ENCODE results near the gene USP32.
A peak's percentile ranks its signal among the peaks of the same experiment; 100 is the strongest.

Gene USP32

DNA sequence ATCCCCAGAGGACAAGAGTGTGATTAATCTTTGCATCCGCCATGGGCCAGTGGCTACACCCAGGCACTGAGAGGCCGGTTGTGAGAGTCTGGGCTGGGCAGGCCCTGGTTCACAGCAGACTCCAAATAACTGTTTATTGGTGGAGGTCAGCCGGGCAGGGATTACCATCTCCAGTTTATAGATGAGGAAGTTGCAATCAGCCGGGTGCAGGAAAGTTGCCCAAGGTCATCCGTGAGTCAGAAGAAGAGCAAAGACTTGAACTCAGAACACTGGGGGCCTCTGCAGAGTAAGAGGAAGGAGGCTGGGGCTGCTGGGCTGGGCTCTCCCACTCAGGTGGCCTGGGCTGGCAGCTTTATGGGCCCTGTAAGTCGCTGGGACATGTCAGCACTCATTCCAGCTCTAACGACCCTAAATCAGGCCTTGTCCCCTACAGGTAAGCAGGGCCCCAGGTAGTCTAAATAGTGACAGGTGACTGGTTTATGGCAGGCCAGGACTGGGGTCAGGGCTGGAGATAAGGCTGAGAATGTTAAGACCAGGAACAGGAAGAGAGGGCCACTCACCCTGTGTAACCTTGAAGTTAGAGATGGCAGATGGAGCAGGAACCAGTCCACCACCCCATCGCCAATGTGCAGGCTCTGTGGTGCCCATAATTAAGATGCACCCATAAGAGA lies 244.2 kb downstream of the USP32 start:
- no peak for DNase-seq

DNA sequence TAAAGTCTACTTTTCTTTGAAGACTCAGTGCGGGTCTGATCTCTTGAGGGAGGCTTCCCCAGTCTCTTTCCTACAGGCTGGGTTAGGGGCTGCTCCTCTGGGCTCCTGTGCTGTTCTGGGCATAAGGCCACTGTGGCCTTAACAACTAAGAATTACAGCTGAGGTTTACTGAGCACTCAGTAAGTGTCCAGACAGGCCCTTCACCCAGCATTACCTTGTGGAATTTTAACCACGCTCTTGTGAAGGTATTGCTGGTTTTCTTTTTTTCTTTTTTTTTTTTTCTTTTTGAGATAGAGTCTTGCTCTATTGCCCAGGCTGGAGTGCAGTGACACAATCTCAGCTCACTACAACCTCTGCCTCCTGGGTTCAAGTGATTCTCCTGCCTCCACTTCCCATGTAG lies 245.7 kb downstream of the USP32 start:
- DNase-seq: no peak

DNA sequence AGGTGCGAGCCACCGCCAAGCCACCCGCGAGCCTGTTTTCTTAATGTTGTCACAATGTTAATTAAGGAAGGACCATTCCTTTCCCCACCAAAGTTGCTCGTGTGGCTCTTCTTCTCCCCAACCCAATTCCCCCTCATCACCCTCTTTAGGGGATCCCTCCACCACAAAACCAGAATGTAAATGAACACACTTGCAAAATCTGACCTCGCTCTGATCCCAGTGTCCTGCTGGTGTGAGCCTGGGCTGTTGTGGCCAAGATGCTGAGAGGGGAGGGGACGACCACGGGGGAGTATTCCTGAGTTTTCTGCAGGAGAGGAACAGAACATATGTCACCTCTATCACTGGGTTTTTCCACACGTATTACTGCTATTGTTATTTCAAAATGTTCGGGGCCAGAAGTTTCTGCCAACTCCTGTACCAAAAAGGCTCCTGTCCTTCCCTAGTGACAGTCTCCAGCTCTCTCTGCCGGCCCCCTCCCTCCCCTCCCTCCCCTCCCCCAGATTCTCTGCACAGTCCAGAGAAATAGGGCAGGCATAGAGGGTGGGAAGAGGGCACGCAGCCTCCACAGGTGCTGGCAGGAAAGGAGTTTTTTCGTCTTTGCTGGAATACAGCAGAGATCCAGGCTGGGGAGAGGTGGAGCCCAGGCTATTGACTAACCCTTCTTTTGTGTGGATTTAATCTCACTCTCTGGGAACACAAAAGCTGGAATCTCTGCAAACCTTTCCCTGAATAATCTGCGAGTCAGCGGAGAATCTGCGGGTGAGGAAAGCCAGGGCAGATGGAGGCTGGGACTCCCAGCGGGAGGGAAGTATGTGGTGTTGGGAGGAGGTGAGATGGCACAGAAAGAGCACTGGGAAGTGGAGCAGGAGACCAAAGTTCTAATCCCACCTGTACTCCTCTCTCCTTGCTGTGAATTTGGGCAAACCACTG lies 246.7 kb downstream of the USP32 start:
- peak; percentile 11 for DNase-seq

DNA sequence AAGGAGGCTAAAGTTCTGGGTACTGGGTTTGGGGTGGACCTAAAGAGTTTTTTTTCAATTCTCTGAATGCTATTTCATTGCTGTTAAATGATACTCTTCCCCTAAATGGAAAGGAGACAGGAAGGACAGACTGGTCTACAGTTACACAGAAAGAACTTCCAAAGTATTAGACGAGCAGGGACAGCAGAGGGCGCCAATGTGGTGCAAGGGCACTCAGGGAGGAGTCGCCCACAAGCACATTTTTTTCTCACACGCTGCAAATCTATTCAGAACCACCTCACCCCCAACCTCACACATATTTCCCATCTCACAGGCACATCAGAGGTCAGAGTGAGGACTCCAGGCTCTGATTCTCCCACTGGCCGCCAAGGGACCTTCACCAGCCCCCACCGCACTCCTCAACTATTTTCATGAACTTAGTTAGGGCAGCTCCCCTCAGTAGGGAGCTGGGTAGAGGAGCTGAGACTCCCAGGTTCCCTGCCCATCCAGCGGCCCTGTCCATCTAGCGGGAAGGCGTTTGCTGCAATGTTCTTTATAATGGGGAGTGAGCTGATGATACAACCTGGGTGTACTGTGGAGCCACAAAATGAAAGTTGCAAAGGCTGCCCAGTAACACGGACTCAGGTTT lies 248.9 kb downstream of the USP32 start:
- peak; percentile 93 for DNase-seq

DNA sequence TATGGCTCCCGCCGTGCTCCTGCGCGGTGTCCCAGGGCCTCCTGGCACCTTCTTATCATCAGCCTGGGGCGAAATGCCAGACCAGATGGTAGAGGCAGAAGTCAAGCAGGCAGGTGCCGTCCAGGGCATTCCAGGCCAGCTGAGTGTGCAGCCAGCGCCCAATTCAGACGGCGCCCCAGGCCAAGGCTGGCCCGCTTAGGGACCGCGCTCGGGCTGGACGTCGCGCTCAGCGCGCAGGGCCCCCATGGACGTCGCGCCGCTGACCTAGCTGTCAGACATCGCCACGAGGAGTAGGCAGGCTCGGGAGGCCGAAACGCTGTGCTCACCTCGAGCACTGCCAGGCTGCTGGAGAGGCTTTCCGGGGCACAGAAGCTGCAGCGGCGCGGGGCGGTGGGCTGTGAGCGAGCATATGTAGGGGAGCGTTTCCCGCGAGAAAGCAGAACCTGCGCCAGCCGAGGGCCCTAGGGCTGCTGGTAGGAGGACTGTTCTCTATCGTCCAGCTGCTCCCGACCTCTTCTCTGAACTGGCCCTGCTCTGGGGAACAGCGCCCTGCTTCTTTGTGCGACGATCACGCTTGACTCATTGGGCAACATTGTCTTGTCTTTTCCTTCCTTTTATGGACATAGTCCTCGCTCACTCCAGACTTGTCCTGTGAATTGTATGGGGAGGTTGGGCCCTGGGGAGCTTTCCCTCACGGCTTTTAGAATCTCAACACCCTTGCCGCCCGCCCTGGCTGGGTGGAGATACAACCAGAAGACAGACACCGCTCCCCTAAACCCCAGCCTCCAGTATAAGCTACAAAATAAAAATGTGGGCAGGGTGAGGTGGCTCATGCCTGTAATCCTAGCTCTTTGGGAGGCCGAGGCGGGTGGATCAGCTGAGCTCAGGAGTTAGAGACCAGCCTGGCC lies 250.6 kb downstream of the USP32 start:
- DNase-seq: peak; percentile 73

DNA sequence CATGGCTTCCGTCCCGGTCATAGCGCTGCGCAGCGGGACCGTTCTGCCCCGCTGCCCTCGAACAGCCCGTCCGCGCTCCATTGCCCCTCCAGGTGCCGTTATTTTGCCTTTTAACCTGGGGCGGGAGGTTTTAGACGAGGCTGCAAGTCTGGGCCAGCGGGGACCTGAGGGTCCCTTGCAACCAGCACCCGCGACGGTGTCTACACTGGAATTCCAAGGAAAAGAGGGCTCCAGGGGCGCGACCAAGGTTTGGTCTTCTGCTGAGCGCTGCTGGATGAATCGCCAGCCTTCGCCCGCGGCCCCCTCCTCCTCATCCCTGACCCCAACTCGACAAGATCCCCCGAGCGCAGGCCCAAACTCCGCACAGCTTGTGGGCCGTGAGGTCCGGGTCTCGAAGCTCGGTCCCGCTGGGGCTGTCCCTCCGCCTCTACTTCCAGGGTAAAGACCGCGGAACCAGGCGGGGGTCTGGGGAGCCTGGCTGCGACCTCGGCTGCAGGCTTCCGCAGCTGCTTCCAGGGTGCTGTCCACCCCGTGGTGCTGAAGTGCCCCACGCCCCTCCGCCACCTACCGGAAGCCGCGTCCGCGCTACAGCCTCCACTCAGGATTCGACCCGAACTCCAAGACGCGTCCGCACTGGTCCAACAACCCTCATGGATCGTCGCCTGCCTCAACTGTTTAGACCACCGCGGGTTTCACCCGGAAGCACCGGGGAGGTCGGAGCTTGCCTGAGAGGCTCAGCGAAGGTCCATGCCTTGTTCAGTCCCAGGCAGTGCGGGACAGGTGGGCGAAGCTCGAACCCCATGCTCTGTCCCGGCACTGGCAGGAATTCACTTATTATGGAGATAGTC lies 252.3 kb downstream of the USP32 start:
- no peak for DNase-seq

DNA sequence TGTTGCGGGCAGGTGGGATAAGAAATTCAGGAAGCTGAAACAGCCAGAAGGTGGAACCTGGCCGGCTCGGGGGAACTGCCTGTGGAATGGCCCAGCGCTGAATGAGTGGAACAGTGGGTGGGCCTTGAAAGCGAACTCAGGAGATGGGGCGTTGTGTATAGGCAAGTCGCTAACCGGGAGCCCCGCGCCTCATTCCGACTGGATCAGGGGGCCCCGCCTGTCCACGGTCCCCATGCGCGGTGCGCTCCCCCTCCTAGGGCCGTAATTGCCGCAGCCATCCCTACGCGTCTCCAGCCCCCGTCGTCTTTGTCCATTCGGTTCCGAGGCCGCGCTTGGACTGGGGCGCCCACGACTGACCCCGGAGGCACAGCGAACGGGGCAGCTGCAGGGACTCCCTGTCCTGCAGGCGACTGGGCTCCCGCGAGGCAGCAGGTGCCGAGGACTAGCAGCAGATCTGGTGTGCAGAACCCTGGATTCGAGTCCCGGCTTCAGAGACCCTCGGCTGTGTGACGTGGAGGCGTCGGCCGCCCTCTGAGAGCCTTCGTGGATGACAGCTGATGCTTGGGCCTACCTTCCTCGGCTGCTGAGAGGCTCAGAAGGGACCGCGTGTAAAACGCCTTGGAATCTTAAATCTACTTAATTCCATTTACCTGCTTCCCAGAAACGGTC lies 253.0 kb downstream of the USP32 start:
- DNase-seq: no peak

DNA sequence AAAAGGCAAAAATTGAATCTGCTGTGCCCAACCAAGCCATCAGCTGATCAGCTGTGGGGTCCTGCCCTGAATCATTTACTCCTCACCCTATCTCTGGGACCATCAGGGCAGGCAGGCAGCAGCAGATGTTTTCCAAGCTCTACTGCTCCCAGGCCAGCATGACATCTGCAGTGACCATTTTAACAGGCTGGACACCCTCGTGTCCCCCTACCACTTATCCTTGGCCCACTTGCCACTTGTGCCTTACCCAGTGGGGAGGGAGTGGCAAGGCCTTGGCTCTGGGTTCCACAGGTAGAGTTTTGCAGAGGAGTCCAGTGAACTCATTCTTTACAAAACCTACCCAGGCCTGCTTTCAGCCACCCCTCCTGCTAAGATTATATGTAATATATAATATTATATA lies 254.2 kb downstream of the USP32 start:
- no peak for DNase-seq

DNA sequence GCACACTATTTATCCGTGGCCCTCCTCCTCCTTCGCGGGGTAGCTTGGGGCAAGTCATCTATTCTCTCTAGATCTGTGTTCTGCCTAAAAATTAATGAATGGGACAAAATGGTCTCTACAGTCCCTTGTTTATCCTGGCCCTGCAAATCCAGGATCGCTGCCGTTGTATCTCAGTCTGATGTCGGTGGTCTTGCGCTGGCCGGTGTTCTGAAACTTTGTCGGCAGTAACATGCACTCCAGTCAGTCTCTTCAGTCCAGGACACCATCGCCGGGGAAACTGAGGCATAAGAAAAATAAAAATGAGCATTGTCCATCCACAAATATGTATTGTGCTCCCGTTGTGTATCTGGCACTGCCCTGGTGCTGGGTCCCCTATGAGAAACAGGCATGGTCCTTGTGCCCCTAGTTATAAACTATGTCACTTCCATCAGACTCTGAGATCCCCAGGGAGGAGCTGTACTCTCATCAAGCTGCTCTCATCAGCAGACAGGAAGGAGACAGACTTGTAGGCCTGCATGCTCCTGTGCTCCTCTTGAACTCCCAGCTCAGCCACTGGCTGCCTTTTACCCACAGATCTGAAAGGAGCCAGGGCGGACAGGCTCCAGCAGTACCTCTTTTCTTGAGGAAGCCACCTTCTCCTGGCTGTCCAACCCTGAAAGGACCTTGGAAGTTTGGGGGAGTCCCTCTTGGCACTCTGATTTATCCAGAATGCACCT lies 255.8 kb downstream of the USP32 start:
- DNase-seq: no peak

DNA sequence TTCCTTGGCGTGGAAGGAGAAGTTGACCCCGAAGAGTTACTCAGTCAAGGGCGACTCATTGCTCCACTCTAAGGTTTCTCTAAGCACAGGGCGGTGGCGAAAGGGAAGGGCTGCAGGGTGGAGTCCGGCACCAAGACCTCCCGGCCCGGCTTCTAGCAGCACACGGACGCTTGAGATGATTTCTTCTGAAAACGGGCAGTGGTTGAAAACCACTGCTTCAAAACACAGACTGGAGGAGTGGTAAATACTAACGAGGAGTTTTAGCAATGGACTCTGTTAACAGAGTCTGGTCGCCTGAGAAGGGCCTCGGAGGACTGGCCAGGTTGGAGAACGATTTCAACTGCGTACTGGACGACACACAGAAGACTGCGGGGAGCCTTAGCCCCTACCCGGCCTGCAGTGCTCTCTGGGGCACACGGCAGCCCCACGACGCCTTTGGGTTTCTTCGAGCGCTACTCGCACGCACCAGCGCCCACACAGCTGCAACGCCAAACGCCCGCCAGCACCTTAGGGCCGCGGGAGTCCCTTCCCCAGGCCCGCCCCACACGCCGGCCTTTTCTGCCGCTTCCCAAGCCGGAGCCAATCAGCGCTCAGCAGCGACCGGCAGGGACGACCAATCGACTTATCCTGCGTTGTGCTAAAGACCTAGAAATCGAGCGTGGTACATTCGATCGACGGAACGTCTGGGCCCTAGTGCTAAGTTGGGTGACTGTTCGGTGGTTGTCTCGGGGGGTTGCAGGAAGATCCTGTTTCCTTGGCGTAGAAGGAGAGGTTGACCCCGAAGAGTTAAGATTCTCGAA lies 256.6 kb downstream of the USP32 start:
- peak; percentile 67 for DNase-seq

DNA sequence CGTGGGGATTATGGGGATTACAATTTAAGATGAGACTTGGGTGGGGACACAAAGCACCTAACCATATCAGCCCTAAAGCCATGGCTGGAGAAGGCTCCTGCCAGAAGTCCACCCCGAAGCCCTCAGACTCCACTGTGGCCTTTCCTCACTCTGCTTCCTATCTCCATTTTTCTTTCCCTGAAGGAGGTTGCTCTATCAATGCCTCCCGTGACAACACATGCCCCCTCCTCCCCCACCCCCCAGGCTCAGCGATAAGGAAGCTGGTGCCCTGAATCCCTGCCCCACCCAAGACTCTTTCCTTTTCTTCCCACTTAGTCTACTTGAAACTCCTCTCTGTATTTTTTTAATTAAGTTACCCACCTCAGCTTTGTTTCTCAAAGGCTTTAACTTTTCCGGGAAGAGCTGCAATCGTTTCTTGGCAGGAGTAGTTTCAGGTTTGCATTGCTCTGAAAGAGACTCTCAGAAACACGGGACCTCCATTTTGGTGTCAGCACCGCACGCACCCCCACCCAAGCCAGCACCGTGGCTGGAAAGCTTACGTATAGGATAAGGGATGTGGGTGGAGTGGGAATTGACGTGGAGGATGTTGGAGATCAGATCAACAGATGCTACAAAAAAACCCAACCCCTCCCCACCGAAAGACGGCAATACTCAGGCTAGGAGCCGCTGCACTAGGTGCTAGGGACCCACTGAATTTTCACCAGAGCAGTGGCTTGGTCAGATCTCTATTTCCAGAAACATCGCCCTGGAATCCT lies 257.4 kb downstream of the USP32 start:
- no peak for DNase-seq

DNA sequence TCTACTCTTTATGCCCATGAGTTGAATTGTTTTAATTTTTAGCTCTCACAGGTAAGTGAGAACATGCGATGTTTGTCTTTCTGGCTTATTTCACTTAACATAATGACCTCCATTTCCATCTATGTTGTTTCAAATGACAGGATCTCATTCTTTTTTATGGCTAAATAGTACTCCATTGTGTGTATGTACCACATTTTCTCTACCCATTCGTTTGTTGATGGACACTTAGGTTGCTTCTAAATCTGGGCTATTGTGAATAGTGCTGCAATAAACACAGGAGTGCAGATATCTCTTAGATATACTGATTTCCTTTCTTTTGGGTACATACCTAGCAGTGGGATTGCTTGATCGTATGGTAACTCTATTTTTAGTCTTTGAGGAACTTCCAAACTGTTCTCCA lies 261.5 kb downstream of the USP32 start:
- no peak for DNase-seq

DNA sequence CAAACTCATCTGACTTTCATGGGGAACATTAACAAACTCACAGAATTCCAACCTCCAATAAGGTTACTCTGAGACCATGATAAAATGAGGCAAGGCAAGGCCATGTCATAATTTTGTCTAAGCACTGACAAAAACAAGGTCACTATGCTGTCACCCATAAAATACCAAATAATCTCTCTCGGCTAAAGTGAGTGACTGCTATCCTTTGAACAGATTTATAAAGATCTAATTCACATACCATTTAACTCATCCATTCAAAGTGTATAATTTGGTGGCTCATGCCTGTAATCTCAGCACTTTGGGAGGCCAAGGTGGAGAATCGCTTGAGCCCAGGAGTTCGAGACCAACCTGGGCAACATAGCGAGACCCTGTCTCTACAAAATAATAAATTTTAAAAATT lies 262.8 kb downstream of the USP32 start:
- no peak for DNase-seq
